GM21786 (cell line): ENCODE results near the gene PLD4.
"Not testable (repeated sequence)": the region's sequence is repeated elsewhere in the genome, so short reads cannot be mapped to it uniquely, and the experiment has no call there.

Source experiments
- ATAC-seq: cut with Tn5 transposase; IDR thresholded peaks from one replicate; pipeline ENCODE4 v1.9.1; 2021; ENCODE audit not compliant: unreplicated experiment

Gene PLD4

GRCh38 chr14:104939666-104940410 is 15.2 kb downstream of the PLD4 start:
- no peak for ATAC-seq

GRCh38 chr14:104940526-104941150 is 16.0 kb downstream of the PLD4 start:
- ATAC-seq: no peak

- no peak for ATAC-seq
These were observed 17.1 kb downstream of the PLD4 start for GRCh38 chr14:104941508-104942365.

- no peak for ATAC-seq
These were observed 17.9 kb downstream of the PLD4 start for GRCh38 chr14:104942586-104942985.

GRCh38 chr14:104943216-104944015 is 18.7 kb downstream of the PLD4 start:
- not testable (repeated sequence) for ATAC-seq

- ATAC-seq: not testable (repeated sequence)
These were observed 19.3 kb downstream of the PLD4 start for GRCh38 chr14:104944016-104944308.

- not testable (repeated sequence) for ATAC-seq
These were observed 19.9 kb downstream of the PLD4 start for GRCh38 chr14:104944436-104945205.

- not testable (repeated sequence) for ATAC-seq
These were observed 20.6 kb downstream of the PLD4 start for GRCh38 chr14:104945266-104945665.

- ATAC-seq: not testable (repeated sequence)
These were observed 21.6 kb downstream of the PLD4 start for GRCh38 chr14:104945986-104946965.

GRCh38 chr14:104947201-104947600 is 22.5 kb downstream of the PLD4 start:
- ATAC-seq: not testable (repeated sequence)

GRCh38 chr14:104947881-104948735 is 23.4 kb downstream of the PLD4 start:
- ATAC-seq: not testable (repeated sequence)

- ATAC-seq: no peak
These were observed 24.0 kb downstream of the PLD4 start for GRCh38 chr14:104948736-104949031.

GRCh38 chr14:104949406-104949955 is 24.8 kb downstream of the PLD4 start:
- not testable (repeated sequence) for ATAC-seq

- ATAC-seq: no peak
These were observed 25.3 kb downstream of the PLD4 start for GRCh38 chr14:104950021-104950420.

- ATAC-seq: not testable (repeated sequence)
These were observed 26.0 kb downstream of the PLD4 start for GRCh38 chr14:104950701-104951100.

- not testable (repeated sequence) for ATAC-seq
These were observed 27.4 kb downstream of the PLD4 start for GRCh38 chr14:104951863-104952657.

GRCh38 chr14:104953097-104953496 is 28.4 kb downstream of the PLD4 start:
- ATAC-seq: no peak
